A549 (cell line): ENCODE measurements around the gene CEP57L1. TPM values are rescaled to one million over a fixed set of nuclear protein-coding genes. Genes with fewer than 3 reads are reported as not detected.
"Not testable (repeated sequence)": the region's sequence is repeated elsewhere in the genome, so short reads cannot be mapped to it uniquely, and the experiment has no call there.

Source experiments
- ATAC-seq, 2 experiments: fragments of 200-7000 bp in 1 of 2; fragments of >200 bp in 1 of 2; cut with Nextera tagmentation in 1 of 2; cut with Tn5 transposase in 1 of 2; 3 replicates each; pipeline versions ENCODE4 v1.8.0 to v1.9.1; 2018 to 2020; ENCODE audit warnings: mild to moderate bottlenecking in 1 of 2, moderate library complexity in 1 of 2
- CTCF ChIA-PET: fragments of 300-600 bp; sonication (Branson Sonifier 250); formaldehyde crosslinking; extraction: SDS; loops from one replicate; lab custom pipeline; 2021; ENCODE audit warnings: antibody characterized with exemption, inconsistent platforms; lab: Yijun Ruan, JAX
- POLR2A ChIA-PET: fragments of 350-600 bp; formaldehyde crosslinking; extraction: SDS; loops from one replicate; lab custom pipeline; 2021; ENCODE audit warnings: antibody characterized with exemption, inconsistent platforms; lab: Yijun Ruan, JAX
- DNase-seq, 2 experiments: peaks; one replicate each; pipeline versions ENCODE4 v3.0.0 to v3.0.0-alpha.2; 2011 to 2016; ENCODE audit warnings: low read depth in 1 of 2, low spot score in 1 of 2
- FAIRE-seq: peaks from 2 replicates; lab custom pipeline; 2011; peaks lifted over from hg19 to GRCh38; lab: Jason Lieb, UNC
- H3K27ac ChIP-seq, 2 experiments: fragments of >200 bp; sonication (Bioruptor Twin); formaldehyde crosslinking; 3 replicates each; pipeline ENCODE4 v1.5.1; 2016 to 2017
- H3K4me1 ChIP-seq: fragments of >200 bp; sonication (Bioruptor Twin); formaldehyde crosslinking; 3 replicates; pipeline ENCODE4 v1.6.1; 2016
- H3K4me2 ChIP-seq: fragments of >200 bp; sonication (Bioruptor Twin); formaldehyde crosslinking; 3 replicates; pipeline ENCODE4 v1.6.1; 2016
- H3K4me3 ChIP-seq: fragments of >200 bp; sonication (Bioruptor Twin); formaldehyde crosslinking; 3 replicates; pipeline ENCODE4 v1.5.1; 2016
- H3K9me3 ChIP-seq: fragments of >200 bp; sonication (Bioruptor Twin); formaldehyde crosslinking; 3 replicates; pipeline ENCODE4 v1.6.1; 2016
- CBX2 ChIP-seq: fragments of 200-600 bp; sonication (generic); IDR thresholded peaks from 2 replicates; pipeline ENCODE4 v1.6.1; 2016; ENCODE audit warnings: low read depth, mild to moderate bottlenecking, borderline replicate concordance
- EP300 ChIP-seq, 2 experiments: fragments of >200 bp; sonication (Bioruptor Twin); formaldehyde crosslinking; IDR thresholded peaks; 2 replicates in 1 of 2; 3 replicates in 1 of 2; pipeline ENCODE4 v1.6.1; 2016 to 2017
- HMGXB4 ChIP-seq: fragments of 250-450 bp; sonication (Bioruptor Pico); IDR thresholded peaks from 2 replicates; pipeline ENCODE4 v1.5.0; 2021; ENCODE audit warnings: mild to moderate bottlenecking, moderate library complexity, borderline replicate concordance
- HOXB13 ChIP-seq: fragments of 250-450 bp; sonication (Bioruptor Pico); IDR thresholded peaks from 2 replicates; pipeline ENCODE4 v1.5.0; 2020; ENCODE audit warnings: low read depth, mild to moderate bottlenecking, moderate library complexity
- JUN ChIP-seq, 2 experiments: fragments of >200 bp; sonication (Bioruptor Twin); formaldehyde crosslinking; IDR thresholded peaks; 2 replicates in 1 of 2; 3 replicates in 1 of 2; pipeline ENCODE4 v1.6.1; 2016 to 2017
- MAZ ChIP-seq: fragments of 150-350 bp; IDR thresholded peaks from 2 replicates; pipeline ENCODE4 v1.6.1; 2014; ENCODE audit warnings: antibody characterized with exemption, low read depth, low read length, borderline replicate concordance
- NFE2L2 ChIP-seq: fragments of 150-350 bp; conservative IDR thresholded peaks from 2 replicates; pipeline ENCODE4 v1.6.1; 2014; ENCODE audit warnings: low read length
- POLR2A ChIP-seq: IDR thresholded peaks from 2 replicates; pipeline ENCODE4 v1.6.1; 2012; ENCODE audit warnings: mild to moderate bottlenecking, low read length
- POLR2AphosphoS2 ChIP-seq: conservative IDR thresholded peaks from 2 replicates; pipeline ENCODE4 v1.6.1; 2012; ENCODE audit warnings: low read length, improper control_type of control experiment, inconsistent platforms
- RARB ChIP-seq: fragments of 250-450 bp; sonication (Bioruptor Pico); IDR thresholded peaks from 2 replicates; pipeline ENCODE4 v1.8.0; 2021; ENCODE audit warnings: mild to moderate bottlenecking, moderate library complexity
- RFX5 ChIP-seq: fragments of 450-650 bp; IDR thresholded peaks from 2 replicates; pipeline ENCODE4 v1.7.1; 2014; ENCODE audit warnings: antibody characterized with exemption, mild to moderate bottlenecking, moderate library complexity
- RNF2 ChIP-seq: fragments of 200-600 bp; sonication (generic); IDR thresholded peaks from 2 replicates; pipeline ENCODE4 v1.6.1; 2016; ENCODE audit warnings: low read depth, mild to moderate bottlenecking, antibody characterized with exemption, moderate library complexity, borderline replicate concordance
- SMC3 ChIP-seq: fragments of >200 bp; sonication (Bioruptor Twin); formaldehyde crosslinking; IDR thresholded peaks from 3 replicates; pipeline ENCODE4 v1.6.1; 2018; ENCODE audit warnings: inconsistent platforms
- USF2 ChIP-seq: fragments of 450-650 bp; IDR thresholded peaks from 2 replicates; pipeline ENCODE4 v1.6.1; 2014; ENCODE audit warnings: antibody characterized with exemption
- WGBS: methylation state at CpG from one replicate; pipeline ENCODE4 v1.1.6; 2017; ENCODE audit errors: missing lambda C conversion rate; 5-methylcytosine and 5-hydroxymethylcytosine counted together
- polyA plus RNA-seq, 4 experiments: library from polyadenylated mRNA; depleted of rRNA in 3 of 4; stranded (reverse); fragments of >200 nt; fragmentation: RNase III in 1 of 4; extraction: RNeasy Plus Mini Kit Qiagen cat#74134 plus additional on column Dnase treatment in 1 of 4; gene quantifications; 2 replicates in 3 of 4; 3 replicates in 1 of 4; pipeline ENCODE4 v1.2.3, GENCODE V29; 2011 to 2017

The CEP57L1 gene
- polyA plus RNA-seq, 2 of the 4 experiments (the other 2 are of a cell fraction), result 8.9 to 20.5 TPM

DNA sequence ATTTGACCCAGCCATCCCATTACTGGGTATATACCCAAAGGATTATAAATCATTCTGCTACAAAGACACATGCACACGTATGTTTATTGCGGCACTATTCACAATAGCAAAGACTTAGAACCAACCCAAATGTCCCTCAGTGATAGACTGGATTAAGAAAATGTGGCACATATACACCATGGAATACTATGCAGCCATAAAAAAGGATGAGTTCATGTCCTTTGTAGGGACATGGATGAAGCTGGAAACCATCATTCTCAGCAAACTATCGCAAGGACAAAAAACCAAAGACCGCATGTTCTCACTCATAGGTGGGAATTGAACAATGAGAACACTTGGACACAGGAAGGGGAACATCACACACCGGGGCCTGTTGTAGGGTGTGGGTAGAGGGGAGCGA is 40.7 kb downstream of the CEP57L1 start:
- POLR2A ChIA-PET, H3K9me3 ChIP-seq, H3K4me1 ChIP-seq, ATAC-seq, H3K27ac ChIP-seq, H3K4me3 ChIP-seq, H3K4me2 ChIP-seq, CTCF ChIA-PET, FAIRE-seq, DNase-seq: not testable (repeated sequence)
- 89% methylated on average over 6 of the region's 6 CpGs for WGBS

- POLR2A ChIA-PET, H3K27ac ChIP-seq, H3K4me1 ChIP-seq, ATAC-seq, H3K4me3 ChIP-seq, H3K9me3 ChIP-seq, H3K4me2 ChIP-seq, CTCF ChIA-PET, FAIRE-seq, DNase-seq: not testable (repeated sequence)
- WGBS, result 95% methylated on average over 6 of the region's 6 CpGs
Observed at GRCh38 chr6:109136530-109136929, 41.2 kb downstream of the CEP57L1 start.

- H3K4me2 ChIP-seq, result no peak overlapping the region
- H3K27ac ChIP-seq, result no peak overlapping the region
- H3K9me3 ChIP-seq, result no peaks in the 10 kb centered on the region
- no peak for TF ChIP-seq HOXB13 (CRISPR knock-in tag)
- no peak for TF ChIP-seq POLR2AphosphoS2
- TF ChIP-seq NFE2L2, result no peak
- TF ChIP-seq JUN (IDR thresholded peaks at IDR 0.05), result no peak
- TF ChIP-seq MAZ, result no peak
- TF ChIP-seq RNF2, result no peak
- no peak for TF ChIP-seq CBX2
- TF ChIP-seq USF2, result no peak
- TF ChIP-seq SMC3, result no peak
- no peak for TF ChIP-seq EP300 (IDR thresholded peaks at IDR 0.05)
- no peak for TF ChIP-seq POLR2A
- TF ChIP-seq RFX5, result no peak
- no peak for TF ChIP-seq HMGXB4 (CRISPR knock-in tag)
- TF ChIP-seq, all 56 proteins: peak for 0
- DNase-seq (no peak), ATAC-seq (no peak), FAIRE-seq (no peak)
- ChIA-PET CTCF (no interaction called here), POLR2A (no interaction called here)
- H3K4me1 ChIP-seq, result no peaks in the 10 kb centered on the region
- WGBS, result 86% methylated on average over 6 of the region's 6 CpGs
- no peak overlapping the region for H3K4me3 ChIP-seq
Observed at GRCh38 chr6:109139109-109139508, 43.8 kb downstream of the CEP57L1 start.

DNA sequence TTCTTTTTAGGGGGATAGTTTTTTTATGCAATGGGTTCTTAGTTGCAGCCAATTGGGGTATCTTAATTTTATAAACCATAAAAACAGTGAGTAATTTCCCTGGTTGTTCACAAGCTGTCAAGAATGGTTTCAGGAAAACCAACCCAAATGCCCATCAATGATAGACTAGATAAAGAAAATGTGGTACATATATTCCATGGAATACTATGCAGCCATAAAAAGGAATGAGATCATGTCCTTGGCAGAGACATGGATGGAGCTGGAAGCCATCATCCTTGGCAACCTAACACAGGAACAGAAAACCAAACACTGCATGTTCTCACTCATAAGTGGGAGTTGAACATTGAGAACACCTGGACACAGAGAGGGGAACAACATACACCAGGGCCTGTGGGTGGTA is 46.8 kb downstream of the CEP57L1 start:
- DNase-seq, ATAC-seq, CTCF ChIA-PET, H3K4me2 ChIP-seq, H3K9me3 ChIP-seq, H3K27ac ChIP-seq, H3K4me1 ChIP-seq, FAIRE-seq, H3K4me3 ChIP-seq, POLR2A ChIA-PET: not testable (repeated sequence)

DNA sequence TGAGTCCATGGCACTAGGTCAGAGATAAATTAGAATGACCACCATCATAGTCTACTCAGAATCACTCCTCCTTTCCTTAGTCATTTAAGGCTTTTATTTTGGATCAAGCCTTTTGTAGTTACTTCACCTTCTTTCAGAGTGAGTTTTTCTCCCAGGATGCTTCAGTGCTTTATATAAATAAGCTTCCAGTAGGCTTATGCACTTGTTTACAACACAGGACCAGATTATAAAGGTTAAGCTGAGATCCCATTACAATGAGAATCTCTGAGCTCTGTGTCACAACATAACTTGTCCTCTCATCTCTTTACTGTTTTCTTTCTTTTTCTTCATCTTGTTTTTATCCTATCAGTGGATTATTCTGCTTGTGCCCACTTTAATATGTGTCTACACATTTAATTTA is 47.9 kb downstream of the CEP57L1 start:
- no peak overlapping the region for H3K4me3 ChIP-seq
- no peak for TF ChIP-seq RARB (CRISPR knock-in tag)
- no peak for DNase-seq
- H3K4me2 ChIP-seq, result no peak overlapping the region
- no peak for ATAC-seq
- H3K9me3 ChIP-seq, result no peaks in the 10 kb centered on the region
- FAIRE-seq, result no peak
- no peaks in the 10 kb centered on the region for H3K4me1 ChIP-seq
- H3K27ac ChIP-seq, result no peak overlapping the region
- POLR2A ChIA-PET, result no interaction called here
- CTCF ChIA-PET, result no interaction called here

- H3K9me3 ChIP-seq, H3K4me2 ChIP-seq, CTCF ChIA-PET, POLR2A ChIA-PET, DNase-seq, ATAC-seq, FAIRE-seq, H3K4me3 ChIP-seq, H3K4me1 ChIP-seq, H3K27ac ChIP-seq: not testable (repeated sequence)
- WGBS, result 82% methylated on average over 2 of the region's 5 CpGs
Observed at GRCh38 chr6:109148251-109148650, 52.9 kb downstream of the CEP57L1 start.

- H3K27ac ChIP-seq, CTCF ChIA-PET, H3K9me3 ChIP-seq, H3K4me2 ChIP-seq, POLR2A ChIA-PET, FAIRE-seq, H3K4me1 ChIP-seq, DNase-seq, ATAC-seq, H3K4me3 ChIP-seq: not testable (repeated sequence)
- 100% methylated on average over 1 of the region's 1 CpG for WGBS
Observed at GRCh38 chr6:109148716-109149115, 53.4 kb downstream of the CEP57L1 start.
